Putamen (tissue), 1 donor: ENCODE results near the gene HES2.
A peak's percentile ranks its signal among the peaks of the same experiment; 100 is the strongest.
"Not testable (repeated sequence)": the region's sequence is repeated elsewhere in the genome, so short reads cannot be mapped to it uniquely, and the experiment has no call there.

Experiments used
- DNase-seq: peaks from one replicate; pipeline ENCODE4 v3.0.0-alpha.2; 2016; ENCODE audit warnings: low spot score

HES2 gene

DNA sequence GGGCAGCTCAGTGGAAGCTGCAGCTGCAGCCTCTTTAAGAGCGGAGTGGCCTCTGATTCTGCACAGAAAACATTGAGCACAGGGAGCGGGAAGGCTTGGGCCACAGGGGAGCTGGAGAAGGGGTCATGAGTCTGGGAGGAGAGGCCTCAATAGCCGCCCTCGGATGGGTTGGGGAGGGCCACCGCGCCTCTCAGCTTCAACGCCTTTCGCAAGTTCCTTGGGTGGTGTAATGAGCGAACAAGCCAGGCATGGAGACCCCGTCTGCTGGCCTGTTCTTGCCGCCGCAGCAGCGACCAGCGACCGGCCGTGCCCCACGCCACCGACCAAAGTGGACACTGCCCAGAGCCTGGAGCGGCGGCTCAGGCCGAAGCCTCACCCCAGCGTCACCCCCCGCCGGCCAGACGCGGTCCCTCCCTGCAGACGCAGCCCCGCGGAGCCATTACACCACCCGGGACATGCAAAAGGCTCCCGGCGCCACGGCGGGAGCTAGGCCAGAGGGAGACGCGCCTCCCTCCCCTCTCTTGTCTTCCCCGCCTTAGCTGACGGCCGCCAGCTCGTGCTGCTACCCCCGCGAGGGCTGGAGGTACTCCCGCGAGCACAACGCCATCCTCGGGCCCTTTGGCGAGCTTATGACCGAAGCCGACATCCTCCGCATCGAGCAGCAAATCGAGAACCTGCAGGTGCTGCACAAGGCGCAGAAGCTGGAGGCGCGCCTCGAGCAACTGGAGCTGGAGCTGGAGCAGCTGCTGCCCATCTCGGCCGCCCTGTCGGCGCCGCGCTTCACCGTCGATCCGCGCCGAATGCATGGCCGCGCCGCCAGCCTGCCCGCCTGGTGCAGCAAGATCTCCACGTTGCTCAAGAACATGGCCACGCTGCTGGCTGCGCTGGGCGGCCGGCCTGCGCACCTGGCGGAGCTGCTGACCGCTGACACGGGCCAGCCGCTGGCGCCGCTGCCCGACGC lies 34.5 kb upstream of the HES2 start:
- DNase-seq: not testable (repeated sequence)

- DNase-seq: no peak
These were observed 31.2 kb upstream of the HES2 start for GRCh38 chr1:6450943-6451373.

- DNase-seq: not testable (repeated sequence)
These were observed 30.8 kb upstream of the HES2 start for GRCh38 chr1:6450486-6450885.

- DNase-seq: no peak
These were observed 30.3 kb upstream of the HES2 start for GRCh38 chr1:6450005-6450450.

- DNase-seq: no peak
These were observed 29.3 kb upstream of the HES2 start for GRCh38 chr1:6448749-6449631.

- DNase-seq: no peak
These were observed 28.4 kb upstream of the HES2 start for GRCh38 chr1:6447818-6448748.

GRCh38 chr1:6447016-6447817 lies 27.5 kb upstream of the HES2 start:
- no peak for DNase-seq

- DNase-seq: no peak
These were observed 26.9 kb upstream of the HES2 start for GRCh38 chr1:6446665-6447015.

- DNase-seq: not testable (repeated sequence)
These were observed 26.2 kb upstream of the HES2 start for GRCh38 chr1:6445929-6446328.

- no peak for DNase-seq
These were observed 25.5 kb upstream of the HES2 start for GRCh38 chr1:6445062-6445763.

- DNase-seq: no peak
These were observed 24.7 kb upstream of the HES2 start for GRCh38 chr1:6444377-6444776.

GRCh38 chr1:6443339-6444115 lies 23.8 kb upstream of the HES2 start:
- no peak for DNase-seq

GRCh38 chr1:6441586-6441985 lies 21.9 kb upstream of the HES2 start:
- DNase-seq: no peak

DNA sequence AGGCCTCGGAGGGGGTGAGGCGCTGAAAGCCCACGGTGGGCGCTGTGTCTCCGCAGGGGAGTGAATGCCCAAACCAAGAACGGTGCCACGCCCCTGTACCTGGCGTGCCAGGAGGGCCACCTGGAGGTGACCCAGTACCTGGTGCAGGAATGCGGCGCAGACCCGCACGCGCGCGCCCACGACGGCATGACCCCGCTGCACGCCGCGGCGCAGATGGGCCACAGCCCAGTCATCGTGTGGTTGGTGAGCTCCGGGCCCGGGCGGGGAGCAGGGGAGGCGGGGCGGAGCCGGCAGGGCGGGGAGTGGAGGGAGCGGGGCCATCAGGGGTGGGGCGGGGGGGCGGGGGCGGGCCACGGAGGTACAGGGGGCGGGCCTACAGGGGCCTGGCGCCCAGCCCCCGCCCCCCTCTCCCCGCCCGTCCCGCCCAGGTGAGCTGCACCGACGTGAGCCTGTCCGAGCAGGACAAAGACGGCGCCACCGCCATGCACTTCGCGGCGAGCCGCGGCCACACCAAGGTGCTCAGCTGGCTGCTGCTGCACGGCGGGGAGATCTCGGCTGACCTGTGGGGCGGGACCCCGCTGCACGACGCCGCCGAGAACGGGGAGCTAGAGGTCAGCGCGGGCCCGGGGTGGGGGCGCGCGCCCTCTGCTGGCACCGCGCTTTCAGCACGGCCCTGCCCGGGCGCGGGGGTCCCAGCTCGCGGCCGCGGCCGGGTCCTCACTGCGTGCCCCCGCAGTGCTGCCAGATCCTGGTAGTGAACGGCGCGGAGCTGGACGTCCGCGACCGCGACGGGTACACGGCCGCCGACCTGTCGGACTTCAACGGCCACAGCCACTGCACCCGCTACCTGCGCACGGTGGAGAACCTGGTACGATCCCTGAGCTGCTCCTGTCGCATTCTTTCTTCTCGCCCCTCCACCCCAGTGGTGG lies 20.7 kb upstream of the HES2 start:
- no peak for DNase-seq

DNA sequence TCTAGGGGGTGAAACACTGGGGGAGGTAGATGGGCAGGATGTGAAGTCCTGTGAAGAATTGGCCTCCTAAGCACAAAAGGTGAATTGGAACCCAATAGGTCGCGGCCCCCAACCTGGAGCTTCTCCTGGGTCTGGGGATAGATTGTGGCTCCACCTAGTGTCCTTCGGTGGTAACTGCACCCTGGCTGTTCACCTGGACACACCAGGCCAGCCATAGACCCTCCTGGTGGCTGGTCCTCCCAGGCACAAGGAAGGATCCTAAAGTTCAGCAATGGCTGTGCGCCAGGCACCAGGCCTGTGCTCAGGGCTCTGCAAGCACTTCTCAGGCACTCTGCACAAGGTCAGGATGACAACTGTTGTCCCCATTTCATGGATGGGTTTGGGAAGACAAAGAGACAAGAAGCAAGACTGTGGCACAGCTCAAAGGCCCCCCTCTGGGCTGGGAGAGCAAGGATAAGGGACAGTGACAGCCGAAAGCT lies 18.4 kb upstream of the HES2 start:
- DNase-seq: peak; percentile 34

GRCh38 chr1:6437012-6437700 lies 17.4 kb upstream of the HES2 start:
- DNase-seq: peak; percentile 72

GRCh38 chr1:6436277-6436676 lies 16.6 kb upstream of the HES2 start:
- DNase-seq: not testable (repeated sequence)
